ENCODE results near the gene CDH13. TPM values are rescaled to one million over a fixed set of nuclear protein-coding genes. Genes with fewer than 3 reads are reported as not detected.
"Not testable (repeated sequence)": the region's sequence is repeated elsewhere in the genome, so short reads cannot be mapped to it uniquely, and the experiment has no call there.

Gene CDH13
- total and polyA plus RNA-seq, 2 of the 8 experiments (the other 6 are each of a cell fraction or from before 2014, with no cell fraction given): 2.3 to 2.4 TPM

GRCh38 chr16:82933933-82934332 lies 307.2 kb downstream of the CDH13 start:
- H2AFZ ChIP-seq (ENCODE audit: low read length); H3K23ac ChIP-seq (ENCODE audit: insufficient read length); H3K27me3 ChIP-seq (replicated peaks in 1 of 4; ENCODE audit: control insufficient read depth in 3 of 4, extremely low read depth in 1 of 4, insufficient read depth in 3 of 4, low read length in 3 of 4); H3K4me3 ChIP-seq (ENCODE audit: extremely low read depth in 1 of 4, insufficient read depth in 2 of 4, low read depth in 3 of 4, low read length in 4 of 4); POLR2A ChIA-PET (ENCODE audit: partially characterized antibody); H2BK12ac ChIP-seq (ENCODE audit: low read depth, low read length); FAIRE-seq; H3K27ac ChIP-seq (ENCODE audit: low read depth, low read length); H4K5ac ChIP-seq (ENCODE audit: insufficient read length, low read depth, low read length); H3K56ac ChIP-seq (replicated peaks; ENCODE audit: insufficient read length, low read depth, low read length); H3K14ac ChIP-seq (ENCODE audit: insufficient read length); H3K79me1 ChIP-seq (ENCODE audit: low read depth, low read length); H3K4me2 ChIP-seq (ENCODE audit: insufficient read depth in 1 of 2, low read depth in 2 of 2, low read length in 2 of 2); H2BK120ac ChIP-seq (replicated peaks; ENCODE audit: low read depth, low read length); DNase-seq (ENCODE audit: low read depth in 1 of 2, low spot score in 2 of 2); H2AK5ac ChIP-seq (ENCODE audit: low read depth, low read length); H2BK15ac ChIP-seq (ENCODE audit: low read length); H2BK20ac ChIP-seq (ENCODE audit: low read length); H4K8ac ChIP-seq (ENCODE audit: extremely low read depth, insufficient read depth, low read length); CTCF ChIA-PET (ENCODE audit: partially characterized antibody); H3K4ac ChIP-seq (replicated peaks; ENCODE audit: insufficient read length, low read depth, low read length); H3K36me3 ChIP-seq (ENCODE audit: control insufficient read depth in 2 of 4, insufficient read depth in 4 of 4, low read length in 3 of 4); H3K79me2 ChIP-seq (ENCODE audit: control insufficient read depth in 1 of 2, insufficient read depth in 2 of 2, low read length in 2 of 2); H2BK5ac ChIP-seq (ENCODE audit: low read depth, low read length); H4K20me1 ChIP-seq (replicated peaks in 1 of 2; ENCODE audit: control insufficient read depth in 1 of 2, insufficient read depth in 2 of 2, low read length in 2 of 2); H3K23me2 ChIP-seq (ENCODE audit: low read depth, low read length); H3K9ac ChIP-seq (replicated peaks in 1 of 4; ENCODE audit: extremely low read depth in 1 of 4, low read depth in 3 of 4, low read length in 3 of 4); H3K4me1 ChIP-seq (replicated peaks in 1 of 4; ENCODE audit: control insufficient read depth in 3 of 4, insufficient read depth in 4 of 4, low read length in 3 of 4); H3K18ac ChIP-seq (ENCODE audit: extremely low read depth, low read length); H4K91ac ChIP-seq (replicated peaks; ENCODE audit: insufficient read length, low read length): not testable (repeated sequence)
- WGBS, 2 experiments (ENCODE audit: extremely low coverage in 1 of 2, insufficient coverage in 1 of 2, insufficient read length in 1 of 2, insufficient replicate concordance in 2 of 2, low coverage in 1 of 2, low lambda C conversion rate in 2 of 2, missing lambda C conversion rate in 1 of 2): 91% methylated on average over 2 of the region's 2 CpGs; no CpG with 5 or more reads in 1 of the 2 experiments
- peaks cover 9 to 12% of the 10 kb centered on the region in 2 experiments; a peak in 2 of 4 replicates for H3K9me3 ChIP-seq (ENCODE audit: insufficient read depth in 2 of 2, low read depth in 1 of 2, low read length in 1 of 2)
